ENCODE results near the gene CYP1B1.
"Not testable (repeated sequence)": the region's sequence is repeated elsewhere in the genome, so short reads cannot be mapped to it uniquely, and the experiment has no call there.

The CYP1B1 gene

GRCh38 chr2:38029512-38029911 is 46.4 kb downstream of the CYP1B1 start:
- Histone ChIP-seq H3K9ac (no peak overlapping the region), H3K36me3 (ENCODE audit: insufficient read depth) (no peaks in the 10 kb centered on the region), H2AFZ (ENCODE audit: low read depth) (no peak overlapping the region), H4K20me1 (ENCODE audit: insufficient read depth) (no peaks in the 10 kb centered on the region), H3K27ac (no peak overlapping the region), H3K4me1 (ENCODE audit: low read depth, poor library complexity, severe bottlenecking) (no peaks in the 10 kb centered on the region), H3K4me2 (no peak overlapping the region), H3K4me3 (IDR thresholded peaks at IDR 0.05; ENCODE audit: insufficient read depth, low read depth, low read length) (no peak overlapping the region), H3K79me2 (ENCODE audit: insufficient read depth, low read depth) (no peaks in the 10 kb centered on the region), H3K27me3 (ENCODE audit: insufficient read depth, low read depth) (no peaks in the 10 kb centered on the region)
- no peak for TF ChIP-seq CTCF (conservative IDR thresholded peaks at IDR 0.05; ENCODE audit: low read depth, low read length)

GRCh38 chr2:38028829-38029228 is 47.1 kb downstream of the CYP1B1 start:
- H3K36me3 ChIP-seq (ENCODE audit: insufficient read depth), result no peaks in the 10 kb centered on the region
- H4K20me1 ChIP-seq (ENCODE audit: insufficient read depth), result no peaks in the 10 kb centered on the region
- TF ChIP-seq CTCF (conservative IDR thresholded peaks at IDR 0.05; ENCODE audit: low read depth, low read length), result no peak
- no peaks in the 10 kb centered on the region for H3K4me1 ChIP-seq (ENCODE audit: low read depth, poor library complexity, severe bottlenecking)
- H3K27me3 ChIP-seq (ENCODE audit: insufficient read depth, low read depth), result no peaks in the 10 kb centered on the region
- no peaks in the 10 kb centered on the region for H3K79me2 ChIP-seq (ENCODE audit: insufficient read depth, low read depth)
- H3K9ac ChIP-seq, result no peak overlapping the region
- H2AFZ ChIP-seq (ENCODE audit: low read depth), result no peak overlapping the region
- H3K4me2 ChIP-seq, result no peak overlapping the region
- no peak overlapping the region for H3K4me3 ChIP-seq (IDR thresholded peaks at IDR 0.05; ENCODE audit: insufficient read depth, low read depth, low read length)
- no peak overlapping the region for H3K27ac ChIP-seq

GRCh38 chr2:38026846-38027245 is 49.1 kb downstream of the CYP1B1 start:
- Histone ChIP-seq H3K79me2 (ENCODE audit: insufficient read depth, low read depth) (no peaks in the 10 kb centered on the region), H3K36me3 (ENCODE audit: insufficient read depth) (no peaks in the 10 kb centered on the region), H3K27me3 (ENCODE audit: insufficient read depth, low read depth) (no peaks in the 10 kb centered on the region), H3K4me2 (no peak overlapping the region), H2AFZ (ENCODE audit: low read depth) (no peak overlapping the region), H3K27ac (no peak overlapping the region), H3K4me3 (IDR thresholded peaks at IDR 0.05; ENCODE audit: insufficient read depth, low read depth, low read length) (no peak overlapping the region), H3K4me1 (ENCODE audit: low read depth, poor library complexity, severe bottlenecking) (no peaks in the 10 kb centered on the region), H3K9ac (no peak overlapping the region), H4K20me1 (ENCODE audit: insufficient read depth) (no peaks in the 10 kb centered on the region)
- TF ChIP-seq CTCF (conservative IDR thresholded peaks at IDR 0.05; ENCODE audit: low read depth, low read length), result no peak

GRCh38 chr2:38021589-38021988 is 54.4 kb downstream of the CYP1B1 start:
- TF ChIP-seq CTCF (conservative IDR thresholded peaks at IDR 0.05; ENCODE audit: low read depth, low read length), result no peak
- H3K4me1 ChIP-seq (ENCODE audit: low read depth, poor library complexity, severe bottlenecking), result no peaks in the 10 kb centered on the region
- no peak overlapping the region for H3K9ac ChIP-seq
- no peak overlapping the region for H2AFZ ChIP-seq (ENCODE audit: low read depth)
- no peak overlapping the region for H3K27ac ChIP-seq
- H3K4me3 ChIP-seq (IDR thresholded peaks at IDR 0.05; ENCODE audit: insufficient read depth, low read depth, low read length), result no peak overlapping the region
- H3K4me2 ChIP-seq, result no peak overlapping the region
- no peaks in the 10 kb centered on the region for H3K36me3 ChIP-seq (ENCODE audit: insufficient read depth)
- H4K20me1 ChIP-seq (ENCODE audit: insufficient read depth), result no peaks in the 10 kb centered on the region
- H3K27me3 ChIP-seq (ENCODE audit: insufficient read depth, low read depth), result no peaks in the 10 kb centered on the region
- H3K79me2 ChIP-seq (ENCODE audit: insufficient read depth, low read depth), result no peaks in the 10 kb centered on the region

GRCh38 chr2:38020359-38021069 is 55.4 kb downstream of the CYP1B1 start:
- H3K27me3 ChIP-seq (ENCODE audit: insufficient read depth, low read depth); H4K20me1 ChIP-seq (ENCODE audit: insufficient read depth); H3K9ac ChIP-seq; H3K36me3 ChIP-seq (ENCODE audit: insufficient read depth); H3K27ac ChIP-seq; H3K79me2 ChIP-seq (ENCODE audit: insufficient read depth, low read depth); H3K4me2 ChIP-seq; H3K4me3 ChIP-seq (IDR thresholded peaks at IDR 0.05; ENCODE audit: insufficient read depth, low read depth, low read length); H3K4me1 ChIP-seq (ENCODE audit: low read depth, poor library complexity, severe bottlenecking); H2AFZ ChIP-seq (ENCODE audit: low read depth): not testable (repeated sequence)
